Pulmonary artery endothelial cell (primary cell): ENCODE data around the gene ZNF93. TPM values are rescaled to one million over a fixed set of nuclear protein-coding genes. Genes with fewer than 3 reads are reported as not detected.
"Not testable (repeated sequence)": the region's sequence is repeated elsewhere in the genome, so short reads cannot be mapped to it uniquely, and the experiment has no call there.

Experiments used
- DNase-seq: peaks from one replicate; pipeline ENCODE4 v3.0.0-alpha.2; 2011; ENCODE audit warnings: low read depth, low spot score
- total RNA-seq: library from RNA; depleted of rRNA; stranded (reverse); fragments of >200 nt; gene quantifications from 2 replicates; pipeline ENCODE4 v1.2.3, GENCODE V29; 2014

Gene ZNF93
- total RNA-seq, 1 donor from 2014 or later, result 3.9 TPM

GRCh38 chr19:19937403-19937802 lies 36.7 kb downstream of the ZNF93 start:
- no peak for DNase-seq

GRCh38 chr19:19938449-19938848 lies 37.7 kb downstream of the ZNF93 start:
- no peak for DNase-seq

GRCh38 chr19:19943848-19944582 lies 43.3 kb downstream of the ZNF93 start:
- DNase-seq, result no peak

GRCh38 chr19:19944583-19944880 lies 43.8 kb downstream of the ZNF93 start:
- DNase-seq, result no peak

- DNase-seq, result no peak
Observed at GRCh38 chr19:19946226-19946625, 45.5 kb downstream of the ZNF93 start.

- DNase-seq, result no peak
Observed at GRCh38 chr19:19948800-19949199, 48.1 kb downstream of the ZNF93 start.

GRCh38 chr19:19955208-19955607 lies 54.5 kb downstream of the ZNF93 start:
- no peak for DNase-seq

- DNase-seq, result no peak
Observed at GRCh38 chr19:19956434-19957075, 55.8 kb downstream of the ZNF93 start.

GRCh38 chr19:19957766-19958165 lies 57.0 kb downstream of the ZNF93 start:
- DNase-seq, result not testable (repeated sequence)

- peak; percentile 7 for DNase-seq
Observed at GRCh38 chr19:19959151-19959799, 58.5 kb downstream of the ZNF93 start.

GRCh38 chr19:19964416-19964815 lies 63.7 kb downstream of the ZNF93 start:
- no peak for DNase-seq

- DNase-seq, result not testable (repeated sequence)
Observed at GRCh38 chr19:19966126-19966525, 65.4 kb downstream of the ZNF93 start.

GRCh38 chr19:19966862-19967261 lies 66.1 kb downstream of the ZNF93 start:
- DNase-seq, result no peak

Other genes starting within 250 kb of the ZNF93 start
- 21.9 and 26.6 TPM in 2 replicates for gene ATP13A1, start 237.3 kb upstream of the ZNF93 start, total RNA-seq
- 11.0 and 15.7 TPM in 2 replicates for gene ZNF101, start 232.1 kb upstream of the ZNF93 start, total RNA-seq
- gene ZNF14, start 167.8 kb upstream of the ZNF93 start, total RNA-seq, result 3.7 and 5.2 TPM in 2 replicates
- gene ZNF506, start 79.2 kb upstream of the ZNF93 start, total RNA-seq, result 1.4 and 8.0 TPM in 2 replicates
- gene ZNF253, start 35.1 kb upstream of the ZNF93 start, total RNA-seq, result 1.7 and 3.5 TPM in 2 replicates
- gene ZNF682, start 138.6 kb downstream of the ZNF93 start, total RNA-seq, result 0.53 and 1.7 TPM in 2 replicates
- gene ZNF90, start 177.1 kb downstream of the ZNF93 start, total RNA-seq, result 0.66 and 1.8 TPM in 2 replicates